CD1c-positive myeloid dendritic cell (primary cell): Measurements from ENCODE around the gene ASB16.

Experiments used
- DNase-seq: peaks from one replicate; pipeline ENCODE4 v3.0.0-alpha.2; 2016; ENCODE audit errors: extremely low spot score

Gene ASB16

DNA sequence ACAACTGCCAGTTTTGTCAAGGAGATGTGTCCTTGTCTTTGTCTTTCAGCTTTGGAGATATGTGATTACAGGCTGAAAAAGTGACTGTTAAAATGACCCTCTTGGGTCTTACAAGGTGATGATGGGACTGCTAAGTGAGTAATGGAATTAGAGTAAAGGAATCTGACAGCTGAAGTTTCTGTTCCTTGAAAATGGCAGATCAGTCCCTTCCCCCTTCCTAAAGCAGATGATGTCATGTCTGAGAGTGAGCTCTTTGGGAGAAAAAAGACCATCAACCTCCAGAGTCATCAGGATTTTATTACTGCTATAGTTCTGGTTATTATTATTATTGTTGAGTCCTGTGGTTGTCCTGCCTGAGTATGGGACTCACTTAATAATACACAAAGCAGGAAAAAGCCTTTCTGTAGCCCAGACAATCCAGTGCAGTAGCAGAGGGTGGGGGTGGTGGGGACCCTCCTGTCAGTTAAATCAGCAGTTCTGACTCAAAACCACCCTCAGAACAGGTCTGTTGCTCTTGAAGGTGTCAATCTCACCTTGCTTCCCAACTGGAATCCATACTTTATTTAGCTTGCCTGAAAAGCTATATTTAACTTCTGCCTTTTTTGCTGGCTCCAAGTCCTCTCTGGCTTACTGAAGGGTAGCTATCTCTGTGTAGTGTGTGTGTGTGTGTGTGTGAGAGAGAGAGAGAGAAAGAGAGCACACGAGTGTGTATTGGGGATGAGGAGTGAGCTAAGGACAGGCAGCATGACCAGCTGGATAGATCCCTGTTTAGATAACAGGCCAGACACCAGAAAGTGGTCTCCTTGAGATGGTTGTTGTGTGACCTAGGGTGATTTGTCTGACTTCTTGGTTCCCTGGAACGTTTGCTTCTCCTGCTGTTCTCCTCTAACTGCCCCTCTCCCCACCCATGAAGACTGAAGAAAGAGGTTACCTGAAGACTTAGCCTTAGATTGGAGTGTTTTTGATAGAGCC is 23.8 kb upstream of the ASB16 start:
- DNase-seq = peak; percentile 68

DNA sequence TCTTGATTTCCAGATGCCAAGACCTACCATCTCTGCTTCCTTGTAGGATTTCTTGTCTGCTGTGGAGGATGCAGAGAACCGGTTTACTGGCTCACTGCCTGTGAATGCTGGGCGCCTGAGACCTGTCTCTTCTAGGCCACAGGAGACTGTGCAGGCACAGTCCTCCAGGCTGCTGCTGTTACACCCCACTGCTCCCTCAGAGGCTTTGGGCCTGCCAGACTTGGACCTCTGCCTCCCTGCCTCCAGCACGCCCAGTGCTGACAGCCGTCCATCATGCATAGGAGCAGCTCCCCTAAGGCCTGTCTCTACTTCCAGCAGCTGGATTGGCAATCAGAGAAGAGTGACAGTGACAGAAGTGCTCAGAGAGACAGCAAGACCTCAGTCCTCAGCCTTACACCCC is 22.7 kb upstream of the ASB16 start:
- no peak for DNase-seq

- DNase-seq = peak; percentile 28
Observed at GRCh38 chr17:44149066-44149465, 21.4 kb upstream of the ASB16 start.

GRCh38 chr17:44149750-44150329 is 20.7 kb upstream of the ASB16 start:
- no peak for DNase-seq

DNA sequence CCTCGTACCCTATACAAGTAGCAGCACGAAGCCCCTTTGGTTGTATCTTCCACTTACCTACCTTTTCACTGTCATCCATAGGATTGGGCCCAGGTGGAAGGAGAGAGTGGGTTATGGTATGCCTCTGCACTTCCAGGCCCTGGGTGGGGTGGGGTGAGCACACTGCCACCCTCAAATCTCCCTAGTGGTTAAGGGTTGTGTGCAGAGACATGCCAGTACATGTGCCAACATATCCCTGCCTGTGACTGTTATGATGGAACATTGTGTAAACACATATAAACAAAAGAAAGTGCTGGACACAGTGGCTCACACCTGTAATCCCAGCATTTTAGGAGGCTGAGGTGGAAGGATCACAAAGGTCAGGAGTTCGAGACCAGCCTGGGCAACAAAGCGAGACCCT is 17.6 kb upstream of the ASB16 start:
- DNase-seq = no peak

DNA sequence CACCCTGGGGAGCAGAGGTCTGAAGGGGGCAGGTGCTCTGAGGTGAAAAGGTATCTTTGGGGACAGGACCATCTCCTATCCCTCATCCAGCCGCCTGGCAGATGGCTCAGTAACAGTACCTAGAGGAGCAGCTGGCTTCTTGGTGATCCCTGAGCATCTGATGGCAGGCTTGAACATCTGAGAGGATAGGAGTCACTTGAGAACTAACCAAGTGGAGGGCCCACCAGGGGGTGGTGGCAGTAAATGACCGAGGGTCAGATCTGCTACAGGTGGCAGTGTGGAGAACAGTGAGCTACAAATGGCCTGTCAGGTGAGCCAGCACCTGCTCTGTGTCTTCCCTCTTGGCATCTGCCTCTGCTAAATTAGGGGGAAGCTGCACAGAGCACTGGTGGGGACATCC is 15.0 kb upstream of the ASB16 start:
- DNase-seq = no peak

DNA sequence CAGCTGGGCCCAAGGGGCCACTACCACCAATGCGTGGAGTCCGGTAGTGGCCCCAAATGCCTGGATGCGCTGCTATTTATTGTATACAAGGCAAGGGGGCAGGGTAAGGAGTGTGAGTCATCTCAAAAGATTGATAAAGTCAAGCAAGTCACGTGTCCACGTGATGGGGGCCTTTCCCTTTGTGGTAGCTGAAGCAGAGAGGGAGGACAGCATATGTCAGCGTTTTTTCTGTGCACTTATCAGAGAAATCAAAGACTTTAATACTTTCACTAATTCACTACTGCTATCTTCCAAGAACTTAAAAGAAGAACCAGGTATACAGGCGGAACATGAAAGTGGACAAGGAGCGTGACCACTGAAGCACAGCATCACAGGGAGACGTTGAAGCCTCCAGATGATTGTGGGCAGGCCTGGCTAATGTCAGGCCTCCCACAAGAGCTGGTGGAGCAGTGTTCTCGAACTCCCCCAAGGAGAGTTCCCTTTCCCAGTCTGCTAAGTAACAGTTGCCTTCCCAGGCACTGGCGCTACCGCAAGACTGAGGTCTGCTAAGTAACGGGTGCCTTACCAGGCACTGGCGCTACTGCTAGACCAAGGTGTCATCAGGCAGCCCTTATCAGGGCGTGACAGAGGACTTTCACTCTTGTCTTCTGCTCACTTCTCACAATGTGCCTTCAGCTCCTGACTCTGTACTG is 10.8 kb upstream of the ASB16 start:
- DNase-seq = no peak

- no peak for DNase-seq
Observed at GRCh38 chr17:44164476-44164875, 6.0 kb upstream of the ASB16 start.

- DNase-seq = no peak
Observed at GRCh38 chr17:44167181-44167861, 3.2 kb upstream of the ASB16 start.

DNA sequence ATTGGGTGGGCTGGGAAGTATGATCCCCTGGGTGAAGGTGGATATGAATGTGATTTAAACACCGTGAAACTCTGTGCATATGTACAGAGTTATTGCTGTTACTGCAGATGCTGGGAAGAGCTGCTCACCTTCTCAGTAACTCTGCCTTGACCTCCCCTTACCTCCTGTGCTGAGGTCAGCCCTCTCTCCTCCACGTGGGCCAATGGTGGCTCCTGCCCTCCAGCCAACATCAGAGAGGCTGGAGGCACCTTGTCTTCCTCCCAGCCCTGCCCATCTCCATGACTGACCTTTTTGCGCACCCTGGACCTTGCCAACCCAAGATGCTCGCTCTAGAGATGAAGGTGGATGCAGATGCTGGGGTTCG is 387 bp upstream of the ASB16 start:
- no peak for DNase-seq

DNA sequence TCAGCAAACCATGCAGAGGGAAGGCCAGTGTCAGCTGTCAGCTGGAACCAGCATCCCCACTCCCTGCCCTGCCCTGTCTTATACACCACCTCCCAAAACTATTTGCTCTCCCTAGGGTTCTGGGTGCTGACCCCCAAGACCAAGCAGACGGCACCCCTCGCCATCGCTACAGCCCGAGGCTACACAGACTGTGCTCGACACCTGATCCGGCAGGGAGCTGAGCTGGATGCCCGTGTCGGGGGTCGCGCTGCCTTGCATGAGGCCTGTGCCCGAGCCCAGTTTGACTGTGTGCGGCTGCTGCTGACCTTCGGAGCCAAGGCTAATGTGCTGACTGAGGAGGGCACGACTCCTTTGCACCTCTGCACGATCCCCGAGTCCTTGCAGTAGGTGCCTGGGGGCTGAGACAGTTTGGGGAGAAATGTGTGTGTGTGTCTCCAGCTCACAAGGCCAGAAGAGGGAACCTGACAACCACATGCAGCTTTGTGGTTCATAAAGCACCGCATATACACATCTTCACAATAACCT is 1.5 kb downstream of the ASB16 start:
- no peak for DNase-seq

- no peak for DNase-seq
Observed at GRCh38 chr17:44174427-44174826, 3.9 kb downstream of the ASB16 start.

- DNase-seq = no peak
Observed at GRCh38 chr17:44176257-44176656, 5.8 kb downstream of the ASB16 start.

DNA sequence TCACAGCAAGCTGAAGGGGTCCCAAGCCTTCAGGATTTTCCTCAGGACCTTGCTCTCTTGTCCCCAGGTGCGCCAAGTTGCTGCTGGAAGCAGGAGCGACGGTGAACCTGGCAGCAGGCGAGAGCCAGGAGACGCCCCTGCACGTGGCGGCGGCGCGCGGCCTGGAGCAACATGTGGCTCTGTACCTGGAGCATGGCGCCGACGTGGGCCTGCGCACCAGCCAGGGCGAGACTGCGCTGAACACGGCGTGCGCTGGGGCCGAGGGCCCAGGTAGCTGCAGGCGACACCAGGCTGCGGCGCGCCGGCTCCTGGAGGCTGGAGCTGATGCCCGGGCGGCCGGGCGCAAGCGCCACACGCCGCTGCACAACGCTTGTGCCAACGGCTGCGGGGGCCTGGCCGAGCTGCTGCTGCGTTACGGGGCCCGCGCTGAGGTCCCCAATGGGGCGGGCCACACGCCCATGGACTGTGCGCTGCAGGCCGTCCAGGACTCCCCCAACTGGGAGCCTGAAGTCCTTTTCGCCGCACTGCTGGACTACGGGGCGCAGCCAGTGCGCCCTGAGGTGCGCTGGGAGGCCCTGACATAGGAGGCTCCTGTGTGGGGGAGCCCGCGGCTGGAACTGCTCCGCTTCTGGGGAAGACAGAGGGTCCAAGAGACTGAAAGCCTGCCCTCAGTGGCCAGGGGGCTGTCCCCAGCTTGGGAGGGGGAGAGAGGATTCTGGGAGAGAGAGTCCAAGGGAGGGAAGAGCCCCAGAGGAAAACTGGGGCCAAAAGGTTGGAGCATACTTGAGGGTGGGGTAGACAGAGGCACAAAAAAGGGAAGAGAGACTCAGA is 6.4 kb downstream of the ASB16 start:
- no peak for DNase-seq

GRCh38 chr17:44177640-44178039 is 7.1 kb downstream of the ASB16 start:
- no peak for DNase-seq

- no peak for DNase-seq
Observed at GRCh38 chr17:44178133-44178532, 7.6 kb downstream of the ASB16 start.

DNA sequence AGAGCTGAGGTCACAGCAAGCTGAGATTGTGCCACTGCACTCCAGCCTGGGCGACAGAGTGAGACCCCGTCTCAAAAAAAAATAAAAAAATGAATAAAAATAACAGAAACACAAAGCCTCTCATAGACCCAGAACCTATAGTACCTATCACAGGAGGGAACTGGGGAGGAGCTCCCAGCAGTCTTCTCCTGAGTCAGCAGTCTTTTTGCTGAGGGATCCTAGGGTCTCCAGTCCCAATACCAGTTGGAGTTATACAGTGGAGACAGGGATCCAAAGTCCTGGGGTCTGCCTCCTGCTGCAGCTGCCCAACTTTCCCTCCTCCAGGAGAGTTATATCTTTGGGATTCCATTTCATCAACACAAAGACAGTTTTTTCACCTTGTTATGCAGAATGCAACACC is 12.5 kb downstream of the ASB16 start:
- no peak for DNase-seq

DNA sequence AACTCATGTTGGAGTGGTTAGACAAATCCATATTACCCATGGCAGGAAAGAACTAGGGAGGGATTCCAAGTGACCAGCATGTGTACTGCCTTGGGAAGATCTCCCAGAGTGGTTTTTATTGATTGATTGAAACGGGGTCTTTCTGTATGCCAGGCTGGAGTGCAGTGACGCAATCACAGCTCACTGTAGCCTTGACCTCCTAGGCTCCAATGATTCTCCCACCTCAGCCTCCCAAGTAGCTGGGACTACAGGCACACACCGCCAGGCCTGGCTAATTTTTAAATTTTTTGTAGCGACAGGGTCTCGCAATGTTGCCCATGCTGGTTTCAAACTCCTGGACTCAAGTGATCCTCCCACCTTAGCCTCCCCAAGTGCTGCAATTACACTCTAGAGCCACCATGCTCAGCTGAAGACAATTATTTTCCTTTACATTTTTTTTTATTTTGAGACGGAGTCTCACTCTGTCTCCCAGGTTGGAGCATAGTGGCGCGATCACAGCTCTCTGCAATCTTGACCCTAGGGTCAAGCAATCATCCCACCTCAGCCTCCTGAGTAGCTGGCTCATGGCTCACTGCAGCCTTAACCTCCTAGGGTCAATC is 13.8 kb downstream of the ASB16 start:
- DNase-seq = no peak

DNA sequence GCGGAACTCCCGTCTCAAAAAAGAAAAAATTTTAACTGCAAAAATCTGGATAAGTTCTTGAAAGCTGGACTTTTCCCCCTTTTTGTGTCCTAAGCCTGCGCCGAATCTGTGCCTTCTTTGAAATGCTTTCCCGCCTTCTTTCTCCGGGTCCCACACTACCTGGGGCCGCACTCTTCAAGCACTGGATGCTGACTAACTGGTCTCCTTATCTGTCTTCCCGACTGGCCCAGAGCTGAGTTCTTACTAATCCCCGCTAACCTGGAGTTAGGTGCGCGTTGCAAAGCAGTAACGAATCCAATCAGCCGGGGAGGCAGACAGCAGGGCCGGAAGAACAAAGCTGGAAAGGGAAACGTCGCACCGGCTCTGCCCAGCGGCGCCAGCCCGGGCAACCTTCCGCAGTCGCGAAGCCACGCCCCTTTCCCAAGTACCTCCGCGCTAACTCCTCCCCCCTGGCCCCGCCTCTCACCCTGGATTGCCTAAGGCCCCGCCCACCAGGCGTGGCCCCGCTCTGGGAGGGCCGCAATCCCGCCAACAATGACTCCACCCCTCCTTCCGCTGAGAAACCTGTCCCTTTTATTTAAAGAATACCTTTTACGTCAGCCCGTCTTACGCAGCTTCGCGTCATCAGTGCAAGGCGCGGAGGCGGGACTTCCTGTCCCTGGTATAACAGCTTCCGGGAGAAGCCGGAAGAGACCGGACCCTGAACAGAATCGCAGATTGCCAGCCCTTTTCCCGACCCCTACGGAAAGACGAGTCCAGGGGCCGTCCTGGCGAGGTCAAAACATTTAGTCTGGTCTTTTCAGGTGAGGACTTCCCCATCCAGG is 16.0 kb downstream of the ASB16 start, which contains the start of gene TMUB2:
TMUB2 (plus strand) TSS at position 666 of the 824 bp plus-strand sequence. CDS start 737 bp downstream, outside the sequence.
- peak; percentile 100 for DNase-seq
